ENCODE measurements around the gene MCEMP1.

Gene MCEMP1

GRCh38 chr19:7710616-7711015 is 33.7 kb downstream of the MCEMP1 start:
- Histone ChIP-seq H3K4me2 (ENCODE audit: insufficient read depth, low read length) (no peak overlapping the region), H3K27me3 (ENCODE audit: insufficient read depth, low read length, poor library complexity) (no peaks in the 10 kb centered on the region), H3K4me1 (ENCODE audit: insufficient read depth, low read length) (no peaks in the 10 kb centered on the region), H3K4me3 (ENCODE audit: low read depth in 1 of 2, low read length in 2 of 2) (no peak overlapping the region), H3K79me2 (ENCODE audit: insufficient read depth, low read length) (no peaks in the 10 kb centered on the region), H3K27ac (ENCODE audit: low read length) (no peak overlapping the region), H3K36me3 (ENCODE audit: insufficient read depth, low read length) (no peaks in the 10 kb centered on the region), H3K9ac (ENCODE audit: low read depth, low read length) (no peak overlapping the region), H4K20me1 (ENCODE audit: insufficient read depth, low read length) (no peaks in the 10 kb centered on the region), H3K9me3 (ENCODE audit: insufficient read depth, low read length, severe bottlenecking) (no peaks in the 10 kb centered on the region), H2AFZ (ENCODE audit: low read depth, low read length) (no peak overlapping the region)
- no peak for ATAC-seq (ENCODE audit: insufficient read depth, low read depth)
- no peak for TF ChIP-seq EZH2 (IDR thresholded peaks at IDR 0.05; ENCODE audit: borderline replicate concordance, low read depth, low read length, severe bottlenecking)
- no peak for TF ChIP-seq CTCF (IDR thresholded peaks at IDR 0.05; ENCODE audit: borderline replicate concordance, extremely low read depth, low read length, poor library complexity, severe bottlenecking)
- no peak for DNase-seq

GRCh38 chr19:7715671-7716070 is 38.8 kb downstream of the MCEMP1 start:
- no peaks in the 10 kb centered on the region for H3K79me2 ChIP-seq (ENCODE audit: insufficient read depth, low read length)
- H2AFZ ChIP-seq (ENCODE audit: low read depth, low read length), result no peak overlapping the region
- no peaks in the 10 kb centered on the region for H3K27me3 ChIP-seq (ENCODE audit: insufficient read depth, low read length, poor library complexity)
- no peak overlapping the region for H3K9ac ChIP-seq (ENCODE audit: low read depth, low read length)
- H3K9me3 ChIP-seq (ENCODE audit: insufficient read depth, low read length, severe bottlenecking), result no peaks in the 10 kb centered on the region
- ATAC-seq (ENCODE audit: insufficient read depth, low read depth) (no peak), DNase-seq (no peak)
- TF ChIP-seq EZH2 (IDR thresholded peaks at IDR 0.05; ENCODE audit: borderline replicate concordance, low read depth, low read length, severe bottlenecking), result no peak
- TF ChIP-seq CTCF (IDR thresholded peaks at IDR 0.05; ENCODE audit: borderline replicate concordance, extremely low read depth, low read length, poor library complexity, severe bottlenecking), result no peak
- no peaks in the 10 kb centered on the region for H4K20me1 ChIP-seq (ENCODE audit: insufficient read depth, low read length)
- no peak overlapping the region for H3K4me2 ChIP-seq (ENCODE audit: insufficient read depth, low read length)
- no peaks in the 10 kb centered on the region for H3K36me3 ChIP-seq (ENCODE audit: insufficient read depth, low read length)
- H3K27ac ChIP-seq (ENCODE audit: low read length), result no peak overlapping the region
- no peak overlapping the region for H3K4me3 ChIP-seq (ENCODE audit: low read depth in 1 of 2, low read length in 2 of 2)
- no peaks in the 10 kb centered on the region; the same call in 1 of the 2 replicates for H3K4me1 ChIP-seq (ENCODE audit: insufficient read depth, low read length)

GRCh38 chr19:7716762-7717161 is 39.9 kb downstream of the MCEMP1 start:
- Histone ChIP-seq H3K79me2 (ENCODE audit: insufficient read depth, low read length) (no peaks in the 10 kb centered on the region), H3K9me3 (ENCODE audit: insufficient read depth, low read length, severe bottlenecking) (no peaks in the 10 kb centered on the region), H3K27me3 (ENCODE audit: insufficient read depth, low read length, poor library complexity) (no peaks in the 10 kb centered on the region), H4K20me1 (ENCODE audit: insufficient read depth, low read length) (no peaks in the 10 kb centered on the region), H3K4me1 (ENCODE audit: insufficient read depth, low read length) (no peaks in the 10 kb centered on the region; the same call in 1 of the 2 replicates), H3K9ac (ENCODE audit: low read depth, low read length) (no peak overlapping the region), H3K4me2 (ENCODE audit: insufficient read depth, low read length) (no peak overlapping the region), H2AFZ (ENCODE audit: low read depth, low read length) (no peak overlapping the region), H3K4me3 (ENCODE audit: low read depth in 1 of 2, low read length in 2 of 2) (no peak overlapping the region), H3K36me3 (ENCODE audit: insufficient read depth, low read length) (no peaks in the 10 kb centered on the region), H3K27ac (ENCODE audit: low read length) (no peak overlapping the region)
- ATAC-seq (ENCODE audit: insufficient read depth, low read depth) (no peak), DNase-seq (no peak)
- TF ChIP-seq EZH2 (IDR thresholded peaks at IDR 0.05; ENCODE audit: borderline replicate concordance, low read depth, low read length, severe bottlenecking), result no peak
- no peak for TF ChIP-seq CTCF (IDR thresholded peaks at IDR 0.05; ENCODE audit: borderline replicate concordance, extremely low read depth, low read length, poor library complexity, severe bottlenecking)

GRCh38 chr19:7718668-7719067 is 41.8 kb downstream of the MCEMP1 start:
- Histone ChIP-seq H3K4me1 (ENCODE audit: insufficient read depth, low read length) (no peaks in the 10 kb centered on the region; the same call in 1 of the 2 replicates), H3K4me2 (ENCODE audit: insufficient read depth, low read length) (no peak overlapping the region), H2AFZ (ENCODE audit: low read depth, low read length) (no peak overlapping the region; the same call in 1 of the 2 replicates), H3K4me3 (ENCODE audit: low read depth in 1 of 2, low read length in 2 of 2) (no peak overlapping the region), H3K9me3 (ENCODE audit: insufficient read depth, low read length, severe bottlenecking) (no peaks in the 10 kb centered on the region), H3K79me2 (ENCODE audit: insufficient read depth, low read length) (no peaks in the 10 kb centered on the region), H4K20me1 (ENCODE audit: insufficient read depth, low read length) (no peaks in the 10 kb centered on the region), H3K9ac (ENCODE audit: low read depth, low read length) (no peak overlapping the region), H3K27me3 (ENCODE audit: insufficient read depth, low read length, poor library complexity) (no peaks in the 10 kb centered on the region), H3K36me3 (ENCODE audit: insufficient read depth, low read length) (no peaks in the 10 kb centered on the region), H3K27ac (ENCODE audit: low read length) (no peak overlapping the region)
- no peak for ATAC-seq (ENCODE audit: insufficient read depth, low read depth)
- TF ChIP-seq CTCF (IDR thresholded peaks at IDR 0.05; ENCODE audit: borderline replicate concordance, extremely low read depth, low read length, poor library complexity, severe bottlenecking) (no peak), EZH2 (IDR thresholded peaks at IDR 0.05; ENCODE audit: borderline replicate concordance, low read depth, low read length, severe bottlenecking) (no peak)
- DNase-seq, result no peak

All from DND-41 (cell line).